ENCODE results near the gene HES6.

HES6 gene

GRCh38 chr2:238190445-238190844 is 49.4 kb downstream of the HES6 start:
- no peak for DNase-seq (ENCODE audit: low read depth, low spot score)

Data from iPS DF 19.7 (cell line).